ENCODE data around the gene CHD5.

DNA sequence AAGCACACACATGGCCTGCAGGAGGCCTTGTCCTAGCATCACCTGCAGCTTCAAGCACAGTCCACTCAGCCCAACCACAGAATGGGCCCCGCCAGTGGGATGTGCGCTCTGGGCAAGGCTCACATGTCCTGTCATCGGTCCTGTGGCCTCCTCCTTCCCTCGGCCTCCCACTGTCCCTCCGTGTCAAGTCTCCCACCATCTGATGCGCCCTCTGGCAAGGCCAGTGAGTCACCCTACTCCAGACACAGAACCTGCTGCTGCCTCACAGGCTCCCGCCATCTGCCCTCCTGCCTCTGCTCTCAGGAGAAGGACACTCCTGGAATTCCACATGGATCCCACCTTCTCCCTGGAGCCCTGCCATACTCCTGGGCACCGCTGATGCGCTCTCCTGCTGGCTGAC is 120.3 kb downstream of the CHD5 start:
- TF ChIP-seq EZH2 (IDR thresholded peaks at IDR 0.05), result no peak
- TF ChIP-seq POLR2AphosphoS5 (IDR thresholded peaks at IDR 0.05; ENCODE audit: borderline replicate concordance, low read depth, low read length), result no peak
- TF ChIP-seq FOXP2 (optimal IDR thresholded peaks at IDR 0.05; ENCODE audit: control extremely low read depth, extremely low read length, insufficient read depth), result no peak
